Caco-2 (cell line): ENCODE results near the gene FBXO24. TPM values are rescaled to one million over a fixed set of nuclear protein-coding genes. Genes with fewer than 3 reads are reported as not detected.

ENCODE experiments used
- BruUV-seq: library from RNA; stranded (reverse); fragments of 400-500 nt; replicated peaks from 2 replicates; lab custom pipeline; 2021; lab: Mats Ljungman, UMichigan
- CTCF ChIA-PET: fragments of 300-600 bp; sonication (Branson Sonifier 250); formaldehyde crosslinking; loops from one replicate; lab custom pipeline; 2022; ENCODE audit warnings: antibody characterized with exemption; lab: Charles Lee
- POLR2A ChIA-PET: fragments of 300-600 bp; sonication (Branson Sonifier 250); formaldehyde crosslinking; loops from one replicate; lab custom pipeline; 2022; ENCODE audit warnings: antibody characterized with exemption; lab: Charles Lee
- DNase-seq, 2 experiments: peaks; one replicate each; pipeline versions ENCODE4 v3.0.0 to v3.0.0-alpha.2; 2020 to 2022
- H3K27me3 ChIP-seq: replicated peaks from 2 replicates; pipeline ENCODE4 v1.6.0; 2011; ENCODE audit warnings: low read length; ENCODE audit not compliant: control insufficient read depth, insufficient read depth
- H3K36me3 ChIP-seq: 2 replicates; pipeline ENCODE4 v1.5.1; 2011; ENCODE audit warnings: low read length; ENCODE audit not compliant: control insufficient read depth, insufficient read depth
- H3K4me1 ChIP-seq: fragments of 250-450 bp; sonication (Bioruptor Pico); 2 replicates; pipeline ENCODE4 v1.5.1; 2020; ENCODE audit warnings: mild to moderate bottlenecking
- H3K4me3 ChIP-seq: 2 replicates; pipeline ENCODE4 v1.5.1; 2011; ENCODE audit warnings: low read depth, mild to moderate bottlenecking, control low read depth, low read length
- H3K9me3 ChIP-seq: fragments of 250-450 bp; sonication (Bioruptor Pico); 2 replicates; pipeline ENCODE4 v1.5.1; 2020; ENCODE audit warnings: mild to moderate bottlenecking, moderate library complexity
- H3K27ac Mint-ChIP-seq: one replicate; pipeline ENCODE4 v1.8.0; 2022; ENCODE audit warnings: mixed read lengths; ENCODE audit not compliant: unreplicated experiment
- H3K27me3 Mint-ChIP-seq: one replicate; pipeline ENCODE4 v1.8.0; 2022; ENCODE audit warnings: mixed read lengths; ENCODE audit not compliant: insufficient read depth, unreplicated experiment
- H3K36me3 Mint-ChIP-seq: one replicate; pipeline ENCODE4 v1.8.0; 2022; ENCODE audit warnings: mild to moderate bottlenecking, mixed read lengths; ENCODE audit not compliant: insufficient read depth, unreplicated experiment
- H3K4me1 Mint-ChIP-seq: one replicate; pipeline ENCODE4 v1.8.0; 2022; ENCODE audit warnings: low read depth, mixed read lengths; ENCODE audit not compliant: unreplicated experiment
- H3K4me3 Mint-ChIP-seq: one replicate; pipeline ENCODE4 v1.8.0; 2022; ENCODE audit warnings: mild to moderate bottlenecking, moderate library complexity, mixed read lengths; ENCODE audit not compliant: unreplicated experiment
- H3K9me3 Mint-ChIP-seq: one replicate; pipeline ENCODE4 v1.8.0; 2022; ENCODE audit warnings: mixed read lengths; ENCODE audit not compliant: unreplicated experiment
- intact Hi-C: fragments of 100-400 bp; cut with micrococcal nuclease; formaldehyde crosslinking; loops from one replicate; pipeline ENCODE4 v1.10.0; 2022; ENCODE audit not compliant: unreplicated experiment
- total RNA-seq: library from RNA; stranded (reverse); gene quantifications from 2 replicates; pipeline ENCODE4 v1.2.3, GENCODE V29; 2022
- TF ChIP-seq, protein P1 (sequence below), 2 experiments: fragments of 200-600 bp in 1 of 2; IDR thresholded peaks; 1 replicate in 1 of 2; 2 replicates in 1 of 2; pipeline versions ENCODE4 v1.5.1 to v1.8.0; 2011 to 2022; ENCODE audit warnings: antibody characterized with exemption in 1 of 2, control low read depth in 1 of 2, inconsistent platforms in 1 of 2, low read depth in 1 of 2, low read length in 1 of 2, mild to moderate bottlenecking in 1 of 2, moderate library complexity in 1 of 2; ENCODE audit not compliant: insufficient read depth in 1 of 2, severe bottlenecking in 1 of 2, unreplicated experiment in 1 of 2

The FBXO24 gene
- total RNA-seq, 1 experiment from 2014 or later = 1.5 TPM

DNA sequence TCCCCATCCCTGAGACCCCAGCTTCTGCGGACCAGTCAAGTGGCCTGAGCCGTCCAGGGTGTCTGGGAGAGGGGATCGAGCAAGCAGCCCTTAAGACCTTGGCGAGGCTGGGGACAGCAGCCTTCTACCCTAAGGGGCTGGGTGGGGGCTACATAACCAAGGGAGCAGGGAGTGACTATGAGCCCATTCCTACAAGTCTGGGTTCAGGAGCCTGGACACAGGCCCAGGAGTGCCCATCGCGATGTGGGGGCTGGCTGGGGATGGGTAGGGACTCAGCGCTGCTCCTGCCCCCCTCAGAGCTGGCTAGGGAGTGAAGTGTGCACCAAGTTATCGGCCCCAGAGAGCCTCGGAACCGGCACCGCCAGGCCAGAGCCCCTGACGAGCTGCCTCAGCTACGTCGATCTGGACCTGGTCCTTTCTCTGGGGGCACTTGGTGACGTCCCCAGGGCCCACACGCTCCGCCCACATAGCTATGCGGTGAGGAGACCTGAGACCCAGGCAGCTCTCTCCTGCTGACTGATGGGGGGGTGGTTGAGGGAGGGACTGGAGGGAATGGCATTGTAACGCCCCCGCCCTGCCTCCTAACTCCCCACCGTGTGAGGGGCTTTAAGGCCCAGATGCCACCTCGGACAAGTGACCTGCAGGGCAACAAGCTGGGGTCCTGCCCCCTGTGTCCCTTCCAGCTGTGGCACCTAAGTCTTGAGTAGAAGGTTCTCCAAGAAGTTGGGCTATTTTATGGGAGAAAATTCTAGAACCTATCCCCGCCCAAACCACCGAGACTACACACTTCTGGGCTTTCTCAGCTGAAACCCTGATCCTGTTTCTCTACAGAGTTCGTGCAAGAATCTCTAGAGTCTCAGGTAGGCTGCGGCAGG, 14.9 kb upstream of the FBXO24 start:
- H3K4me3 ChIP-seq = no peak overlapping the region
- Mint-ChIP-seq H3K4me1 (peaks cover 15% of the 10 kb centered on the region), H3K9me3 (no peaks in the 10 kb centered on the region), H3K27me3 (no peaks in the 10 kb centered on the region), H3K27ac (peak overlapping the region; percentile 85), H3K36me3 (peaks cover 89% of the 10 kb centered on the region), H3K4me3 (no peak overlapping the region)
- TF ChIP-seq, protein P1, sequence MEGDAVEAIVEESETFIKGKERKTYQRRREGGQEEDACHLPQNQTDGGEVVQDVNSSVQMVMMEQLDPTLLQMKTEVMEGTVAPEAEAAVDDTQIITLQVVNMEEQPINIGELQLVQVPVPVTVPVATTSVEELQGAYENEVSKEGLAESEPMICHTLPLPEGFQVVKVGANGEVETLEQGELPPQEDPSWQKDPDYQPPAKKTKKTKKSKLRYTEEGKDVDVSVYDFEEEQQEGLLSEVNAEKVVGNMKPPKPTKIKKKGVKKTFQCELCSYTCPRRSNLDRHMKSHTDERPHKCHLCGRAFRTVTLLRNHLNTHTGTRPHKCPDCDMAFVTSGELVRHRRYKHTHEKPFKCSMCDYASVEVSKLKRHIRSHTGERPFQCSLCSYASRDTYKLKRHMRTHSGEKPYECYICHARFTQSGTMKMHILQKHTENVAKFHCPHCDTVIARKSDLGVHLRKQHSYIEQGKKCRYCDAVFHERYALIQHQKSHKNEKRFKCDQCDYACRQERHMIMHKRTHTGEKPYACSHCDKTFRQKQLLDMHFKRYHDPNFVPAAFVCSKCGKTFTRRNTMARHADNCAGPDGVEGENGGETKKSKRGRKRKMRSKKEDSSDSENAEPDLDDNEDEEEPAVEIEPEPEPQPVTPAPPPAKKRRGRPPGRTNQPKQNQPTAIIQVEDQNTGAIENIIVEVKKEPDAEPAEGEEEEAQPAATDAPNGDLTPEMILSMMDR (IDR thresholded peaks at IDR 0.05; ENCODE audit: insufficient read depth in 1 of 2, low read depth in 1 of 2, low read length in 1 of 2, severe bottlenecking in 1 of 2, unreplicated experiment in 1 of 2) = peak in 1 of 2 experiments; percentile 2
- H3K27me3 ChIP-seq = no peaks in the 10 kb centered on the region
- H3K9me3 ChIP-seq = no peaks in the 10 kb centered on the region
- no peaks in the 10 kb centered on the region; the same call in 1 of the 2 replicates for H3K36me3 ChIP-seq
- intact Hi-C loops = no loop called here
- DNase-seq = peak in 1 of 2 experiments; percentile 53
- H3K4me1 ChIP-seq = peaks cover 32% of the 10 kb centered on the region
- ChIA-PET CTCF (interaction anchor here (0.6 to 1.4 kb wide), 4 partner anchors 12 to 148 kb away, joined by 3 to 7 read pairs (median 3); partner anchors contain the start of genes FBXO24 and LRCH4), POLR2A (interaction anchor here (0.6 to 1.4 kb wide), 3 partner anchors 11 to 416 kb away, joined by 4 to 22 read pairs (median 5); partner anchors contain the start of genes FBXO24 and LRCH4)
- no TSS peak for BruUV-seq

DNA sequence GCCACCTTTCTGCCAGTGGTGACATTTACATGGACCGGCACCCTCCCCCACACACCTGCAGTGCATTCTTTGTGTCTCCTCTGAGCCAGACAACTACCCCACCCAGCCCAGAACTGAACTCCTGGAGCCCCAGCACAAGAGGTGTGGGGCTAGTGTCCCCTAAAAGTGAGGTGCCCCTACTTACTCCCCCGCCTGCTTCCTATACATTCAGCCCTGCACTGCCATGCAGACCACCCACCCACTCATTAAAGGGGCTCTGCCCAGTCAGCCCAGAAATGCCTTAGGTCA, 14.4 kb upstream of the FBXO24 start:
- Histone ChIP-seq H3K27me3 (no peaks in the 10 kb centered on the region), H3K36me3 (peaks cover 2% of the 10 kb centered on the region; the same call in 1 of the 2 replicates), H3K4me3 (no peak overlapping the region), H3K9me3 (no peaks in the 10 kb centered on the region), H3K4me1 (peaks cover 30% of the 10 kb centered on the region)
- H3K27me3 Mint-ChIP-seq = no peaks in the 10 kb centered on the region
- CTCF ChIA-PET = interaction anchor here (1.3 to 1.4 kb wide), 2 partner anchors 13 to 14 kb away, joined by 3 to 7 read pairs; partner anchors contain the start of genes FBXO24 and LRCH4
- no peaks in the 10 kb centered on the region for H3K9me3 Mint-ChIP-seq
- peaks cover 10% of the 10 kb centered on the region for H3K4me1 Mint-ChIP-seq
- peaks cover 93% of the 10 kb centered on the region for H3K36me3 Mint-ChIP-seq
- POLR2A ChIA-PET = interaction anchor here (1.4 kb wide), 1 partner anchor 14 kb away, joined by 22 read pairs; the partner anchor contains the start of genes FBXO24 and LRCH4
- H3K4me3 Mint-ChIP-seq = peak overlapping the region; percentile 49
- intact Hi-C loops = no loop called here
- peak in 1 of 2 experiments; percentile 57 for DNase-seq
- no TSS peak for BruUV-seq
- H3K27ac Mint-ChIP-seq = peak overlapping the region; percentile 85
- TF ChIP-seq, protein P1 (IDR thresholded peaks at IDR 0.05; ENCODE audit: insufficient read depth in 1 of 2, low read depth in 1 of 2, low read length in 1 of 2, severe bottlenecking in 1 of 2, unreplicated experiment in 1 of 2) = no peak

DNA sequence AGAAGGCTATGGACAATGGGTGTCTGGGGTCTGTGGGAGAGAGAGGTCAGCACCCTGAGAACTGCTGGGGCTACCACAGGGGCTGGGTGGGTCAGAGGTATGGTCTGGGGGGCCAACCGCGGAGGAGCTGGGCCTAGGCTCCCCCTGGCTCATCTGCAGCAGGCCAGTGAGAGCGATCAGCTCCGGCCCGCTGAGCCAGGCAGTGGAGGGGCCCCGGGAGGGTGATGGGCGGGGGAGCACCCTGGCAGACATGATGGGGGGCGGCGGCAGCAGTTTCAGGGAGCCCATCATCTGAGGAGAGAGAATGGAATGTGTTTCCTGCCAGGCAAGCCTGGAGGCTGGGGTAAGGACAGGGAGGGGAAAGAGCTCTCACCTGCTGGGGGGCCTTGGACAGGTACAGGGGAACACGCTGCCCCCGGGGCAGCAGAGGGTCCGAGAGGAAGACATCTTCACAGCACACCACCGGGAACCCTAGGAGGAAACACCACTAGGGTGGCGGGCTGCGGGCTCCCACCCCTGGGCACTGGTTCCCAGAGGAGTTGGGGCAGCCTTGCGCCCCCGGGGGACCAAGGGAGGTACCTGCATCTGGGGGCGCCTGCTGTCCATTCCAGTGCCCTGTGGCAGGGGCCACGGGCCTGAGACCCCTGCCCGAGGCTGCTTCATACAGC, 13.7 kb upstream of the FBXO24 start:
- H3K27ac Mint-ChIP-seq = peak overlapping the region; percentile 85
- POLR2A ChIA-PET = interaction anchor here (0.6 kb wide), 1 partner anchor 87 kb away, joined by 4 read pairs; no protein-coding TSS in a partner anchor
- H3K4me3 Mint-ChIP-seq = peak overlapping the region; percentile 49
- H3K9me3 Mint-ChIP-seq = no peaks in the 10 kb centered on the region
- H3K4me1 Mint-ChIP-seq = peaks cover 8% of the 10 kb centered on the region
- intact Hi-C loops = no loop called here
- BruUV-seq = no TSS peak
- TF ChIP-seq, protein P1 (IDR thresholded peaks at IDR 0.05; ENCODE audit: insufficient read depth in 1 of 2, low read depth in 1 of 2, low read length in 1 of 2, severe bottlenecking in 1 of 2, unreplicated experiment in 1 of 2) = no peak
- Histone ChIP-seq H3K4me3 (no peak overlapping the region), H3K27me3 (no peaks in the 10 kb centered on the region), H3K9me3 (no peaks in the 10 kb centered on the region), H3K4me1 (peaks cover 30% of the 10 kb centered on the region), H3K36me3 (peaks cover 2% of the 10 kb centered on the region; the same call in 1 of the 2 replicates)
- DNase-seq = no peak
- H3K36me3 Mint-ChIP-seq = peaks cover 92% of the 10 kb centered on the region
- CTCF ChIA-PET = interaction anchor here (0.5 to 1.4 kb wide), 3 partner anchors 13 to 16 kb away, joined by 3 to 7 read pairs (median 3); partner anchors contain the start of genes FBXO24 and LRCH4
- no peaks in the 10 kb centered on the region for H3K27me3 Mint-ChIP-seq
